Measurements from ENCODE around the gene MAP4.
"Not testable (repeated sequence)": the region's sequence is repeated elsewhere in the genome, so short reads cannot be mapped to it uniquely, and the experiment has no call there.

MAP4 gene, protein sequence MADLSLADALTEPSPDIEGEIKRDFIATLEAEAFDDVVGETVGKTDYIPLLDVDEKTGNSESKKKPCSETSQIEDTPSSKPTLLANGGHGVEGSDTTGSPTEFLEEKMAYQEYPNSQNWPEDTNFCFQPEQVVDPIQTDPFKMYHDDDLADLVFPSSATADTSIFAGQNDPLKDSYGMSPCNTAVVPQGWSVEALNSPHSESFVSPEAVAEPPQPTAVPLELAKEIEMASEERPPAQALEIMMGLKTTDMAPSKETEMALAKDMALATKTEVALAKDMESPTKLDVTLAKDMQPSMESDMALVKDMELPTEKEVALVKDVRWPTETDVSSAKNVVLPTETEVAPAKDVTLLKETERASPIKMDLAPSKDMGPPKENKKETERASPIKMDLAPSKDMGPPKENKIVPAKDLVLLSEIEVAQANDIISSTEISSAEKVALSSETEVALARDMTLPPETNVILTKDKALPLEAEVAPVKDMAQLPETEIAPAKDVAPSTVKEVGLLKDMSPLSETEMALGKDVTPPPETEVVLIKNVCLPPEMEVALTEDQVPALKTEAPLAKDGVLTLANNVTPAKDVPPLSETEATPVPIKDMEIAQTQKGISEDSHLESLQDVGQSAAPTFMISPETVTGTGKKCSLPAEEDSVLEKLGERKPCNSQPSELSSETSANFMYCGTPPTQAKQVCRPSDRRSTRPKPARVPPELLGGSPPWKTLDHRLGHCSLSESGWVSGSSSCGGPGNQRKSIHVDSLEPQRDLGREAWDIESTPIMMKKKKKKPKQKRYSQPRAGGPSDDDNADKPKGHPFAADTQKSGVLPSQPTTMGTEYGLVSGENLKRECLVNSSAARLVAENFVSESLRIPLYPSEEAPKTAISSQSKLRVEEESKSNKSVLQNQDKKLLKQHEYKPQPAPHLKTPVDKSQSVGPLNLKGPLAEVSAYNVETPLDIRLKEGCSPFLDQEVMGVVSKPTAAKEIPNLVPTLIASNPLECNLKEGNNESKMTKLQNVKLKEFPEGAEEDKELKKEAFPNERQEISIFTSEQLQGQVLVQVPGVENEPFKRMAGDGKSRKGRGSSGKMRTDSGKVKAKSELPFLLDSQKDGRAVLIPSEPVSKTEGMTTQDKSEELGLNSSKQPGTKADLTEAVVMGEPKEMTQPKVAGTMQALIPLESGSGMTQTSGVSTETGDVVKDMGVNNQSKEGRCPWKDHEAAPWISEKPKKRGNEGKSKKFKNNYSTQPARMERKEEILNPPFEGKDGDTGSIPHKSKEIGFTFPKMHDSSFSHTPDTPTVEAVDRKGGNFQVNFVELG (N-terminal part only)

DNA sequence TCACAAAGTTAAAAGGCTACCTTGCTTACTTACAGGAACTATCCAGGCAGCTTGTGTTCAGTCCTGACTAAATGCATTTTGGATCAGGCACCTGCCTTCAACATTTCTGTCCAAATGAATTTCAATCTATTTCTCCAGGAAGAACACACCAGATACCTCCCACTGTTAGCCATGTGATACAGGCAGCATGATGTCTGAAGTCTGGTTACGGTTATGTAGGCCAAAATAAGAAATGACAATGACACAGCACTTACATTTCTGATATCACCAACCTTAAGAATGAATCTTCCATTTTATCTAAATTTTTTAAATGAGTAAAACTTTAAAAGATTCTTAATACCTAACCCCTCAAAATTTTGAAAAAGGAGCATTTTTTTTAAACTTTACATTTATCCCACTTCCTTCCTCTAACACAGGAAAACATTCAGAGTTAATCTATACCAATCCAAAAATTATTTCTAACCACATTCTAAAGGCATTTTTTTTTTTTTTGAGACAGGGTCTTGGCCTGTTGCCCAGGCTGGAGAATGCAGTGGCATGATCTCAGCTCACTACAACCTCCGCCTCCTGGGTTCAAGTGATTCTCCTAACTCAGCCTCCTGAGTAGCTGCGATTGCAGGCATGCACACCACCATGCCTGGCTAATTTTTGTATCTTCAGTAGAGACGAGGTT is at the start of gene MAP4:
TSS of gene MAP4 (minus strand) at position 116 of the 673 bp plus-strand sequence. CDS start 17,556 bp downstream, outside the sequence.
- DNase-seq (no peak), ATAC-seq (no peak)

DNA sequence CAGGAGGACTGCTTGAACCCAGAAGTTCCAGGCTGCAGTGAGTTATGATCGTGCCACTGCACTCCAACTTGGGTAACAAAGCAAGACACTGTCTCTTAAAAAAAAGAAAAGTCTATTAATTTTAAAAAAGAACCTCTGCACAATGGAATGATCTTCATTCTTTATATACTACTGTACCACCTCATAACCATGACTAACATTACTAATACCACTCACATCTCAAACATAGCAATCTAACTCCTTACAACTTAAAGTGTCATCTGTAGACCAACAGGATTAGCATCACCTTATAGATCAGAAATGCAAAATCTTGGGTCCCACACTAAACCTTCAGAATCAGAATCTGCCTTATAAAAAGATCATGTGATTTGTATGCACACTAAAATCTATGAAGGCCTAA is 48.8 kb upstream of the MAP4 start:
- no peak for ATAC-seq
- DNase-seq: no peak

DNA sequence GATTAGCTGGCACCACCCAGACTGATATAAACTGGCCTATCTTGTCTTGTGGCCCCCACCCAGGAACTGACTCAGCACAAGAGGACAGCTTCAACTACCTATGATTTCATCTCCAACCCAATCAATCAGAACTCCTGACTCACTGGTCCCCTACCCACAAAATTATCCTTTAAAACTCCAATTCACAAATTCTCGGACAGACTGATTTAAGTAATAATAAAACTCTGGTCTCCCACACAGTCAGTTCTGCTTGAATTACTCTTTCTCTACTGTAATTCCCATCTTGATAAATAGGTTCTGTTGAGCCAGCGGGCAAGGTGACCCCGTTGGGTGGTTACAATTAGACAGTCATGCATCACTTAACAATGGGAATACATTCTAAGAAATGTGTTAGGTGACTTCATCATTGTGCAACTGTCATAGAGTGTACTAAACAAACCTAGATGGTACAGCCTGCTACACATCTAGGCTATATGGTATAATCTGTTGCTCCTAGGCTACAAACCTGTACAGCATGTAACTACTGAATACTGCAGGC is 48.1 kb upstream of the MAP4 start:
- DNase-seq: no peak
- no peak for ATAC-seq

DNA sequence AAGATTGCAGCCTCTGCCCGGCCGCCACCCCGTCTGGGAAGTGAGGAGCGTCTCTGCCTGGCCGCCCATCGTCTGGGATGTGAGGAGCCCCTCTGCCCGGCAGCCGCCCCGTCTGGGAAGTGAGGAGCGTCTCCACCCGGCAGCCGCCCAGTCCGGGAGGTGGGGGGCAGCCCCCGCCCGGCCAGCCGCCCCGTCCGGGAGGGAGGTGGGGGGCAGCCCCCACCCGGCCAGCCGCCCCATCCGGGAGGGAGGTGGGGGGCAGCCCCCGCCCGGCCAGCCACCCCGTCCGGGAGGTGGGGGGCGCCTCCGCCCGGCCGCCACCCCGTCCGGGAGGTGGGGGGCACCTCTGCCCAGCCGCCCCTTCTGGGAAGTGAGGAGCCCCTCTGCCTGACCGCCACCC is 45.4 kb upstream of the MAP4 start:
- DNase-seq, ATAC-seq: not testable (repeated sequence)

DNA sequence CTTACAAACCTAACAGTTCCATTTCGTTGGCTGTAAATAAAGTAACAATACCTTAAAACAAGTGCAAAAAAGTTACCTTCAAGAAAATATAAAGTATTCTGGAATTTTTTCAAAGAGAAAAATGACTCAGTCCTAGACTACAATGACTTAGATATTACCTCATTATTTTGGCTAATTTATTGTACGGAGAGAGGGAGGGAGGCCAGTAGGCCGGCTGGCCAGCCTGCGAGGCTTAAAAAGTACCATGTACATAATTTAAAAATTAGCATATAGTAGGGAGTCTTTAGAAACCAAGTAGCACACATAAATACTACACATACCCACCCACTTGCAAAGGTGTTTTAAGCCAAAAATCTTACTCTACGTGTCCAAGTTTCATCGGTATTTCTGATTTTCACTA is 41.9 kb upstream of the MAP4 start:
- no peak for DNase-seq
- ATAC-seq: no peak

DNA sequence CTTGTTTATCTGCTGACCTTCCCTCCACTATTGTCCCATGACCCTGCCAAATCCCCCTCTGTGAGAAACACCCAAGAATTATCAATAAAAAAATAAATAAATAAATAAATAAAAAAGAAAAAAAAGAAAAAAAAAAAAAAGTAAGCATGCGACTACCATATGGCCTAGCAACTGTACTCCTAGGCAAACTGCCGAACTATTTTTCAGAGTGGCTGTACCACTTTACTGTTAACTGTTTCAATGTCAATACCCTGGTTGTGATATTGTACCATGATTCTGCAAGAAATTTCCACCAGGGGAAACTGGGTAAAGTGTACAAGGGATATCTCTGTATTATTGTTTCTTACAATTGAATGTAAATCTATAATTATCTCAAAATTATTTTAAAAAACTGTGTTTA is 41.3 kb upstream of the MAP4 start:
- no peak for ATAC-seq
- DNase-seq: no peak

DNA sequence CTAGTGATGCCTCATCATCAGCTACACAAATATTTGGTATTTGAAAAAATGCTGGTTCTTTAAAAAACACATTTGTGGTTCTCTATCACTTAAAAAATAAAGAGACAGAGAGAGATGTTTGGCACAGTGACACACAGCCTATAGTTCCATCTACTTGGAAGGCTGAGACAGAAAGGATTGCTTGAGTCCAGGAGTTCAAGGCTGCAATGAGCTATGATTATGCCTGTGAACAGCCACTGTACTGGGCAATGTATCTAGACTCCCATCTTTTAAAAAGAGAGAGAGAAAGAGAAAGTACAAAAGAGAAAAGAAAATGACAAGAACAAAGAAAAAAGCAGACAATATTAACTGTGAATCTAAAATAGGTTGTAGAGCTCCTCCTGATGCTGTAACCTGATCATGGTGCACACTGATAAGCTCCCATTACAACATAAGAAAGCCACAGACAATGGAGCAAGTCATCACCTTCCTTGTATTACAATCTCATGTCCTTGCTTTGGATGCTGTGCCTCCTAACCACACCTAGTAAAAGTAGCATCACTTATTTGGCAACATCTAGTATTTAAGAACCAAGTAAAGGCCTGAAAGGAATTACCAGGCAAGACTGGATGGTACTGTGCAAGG is 31.7 kb upstream of the MAP4 start:
- no peak for ATAC-seq
- DNase-seq: no peak

DNA sequence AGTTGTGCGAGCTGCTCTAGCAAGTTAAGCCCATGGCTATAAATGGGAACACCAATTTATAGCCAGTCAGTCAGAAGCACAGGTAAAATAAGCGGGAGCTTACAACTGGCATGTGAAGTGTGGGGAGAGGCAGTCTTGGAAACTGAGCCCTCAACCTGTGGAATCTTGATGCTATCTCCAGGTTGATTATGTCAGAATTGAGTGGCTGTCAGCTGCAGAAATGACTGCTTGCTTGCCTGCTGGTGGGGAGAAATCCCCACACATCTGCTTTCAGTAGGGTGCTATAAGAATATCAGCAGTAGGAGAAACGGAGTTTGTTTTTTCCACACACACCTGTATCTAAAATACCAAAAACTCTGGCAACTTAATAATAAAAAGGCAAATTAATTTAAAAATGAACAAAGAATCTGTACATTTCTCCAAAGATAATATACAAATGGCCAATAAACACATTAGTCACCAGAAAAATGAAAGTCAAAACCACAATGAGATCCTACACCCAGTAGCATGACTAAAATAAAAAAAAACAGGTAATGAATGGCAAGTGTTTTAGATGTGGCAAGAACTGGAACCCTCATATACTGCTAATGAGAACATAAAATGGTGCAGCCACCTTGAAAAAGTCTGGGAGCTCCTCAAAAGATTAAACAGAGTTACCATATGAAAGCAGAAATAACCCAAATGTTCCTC is 26.0 kb upstream of the MAP4 start:
- ATAC-seq (peak; percentile 55), DNase-seq (no peak)

DNA sequence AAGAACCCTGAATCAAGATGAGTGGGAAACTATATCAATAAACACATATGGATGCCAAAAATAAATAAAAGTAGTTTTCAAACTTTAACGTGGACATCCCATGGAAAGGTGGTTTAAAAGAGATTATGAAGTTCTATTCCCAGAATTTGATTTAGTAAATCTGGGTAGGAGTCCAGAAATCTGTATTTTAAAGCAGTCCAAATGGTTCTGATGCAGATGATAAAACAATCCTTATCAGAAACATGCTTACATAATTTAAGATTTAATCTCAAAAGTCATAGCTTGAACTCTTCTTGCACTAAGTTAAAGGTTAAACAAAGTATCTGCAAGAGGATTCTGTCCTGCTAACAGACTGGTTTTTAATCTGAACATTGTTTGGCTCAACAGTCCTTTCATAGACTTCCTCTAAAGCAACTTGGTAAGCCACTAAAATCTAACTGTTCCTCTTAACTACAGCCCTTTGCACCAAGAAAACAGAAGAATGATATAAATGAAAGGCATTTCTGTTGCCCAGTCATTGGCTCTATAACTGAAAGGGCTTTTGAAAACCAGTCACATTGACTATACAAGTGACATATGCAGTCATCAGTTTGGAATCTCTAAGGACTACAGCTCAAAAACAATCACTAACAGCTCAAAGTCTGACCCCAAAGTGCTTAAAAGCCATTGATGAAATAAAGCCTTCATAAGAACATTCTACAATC is 23.4 kb upstream of the MAP4 start:
- no peak for ATAC-seq

DNA sequence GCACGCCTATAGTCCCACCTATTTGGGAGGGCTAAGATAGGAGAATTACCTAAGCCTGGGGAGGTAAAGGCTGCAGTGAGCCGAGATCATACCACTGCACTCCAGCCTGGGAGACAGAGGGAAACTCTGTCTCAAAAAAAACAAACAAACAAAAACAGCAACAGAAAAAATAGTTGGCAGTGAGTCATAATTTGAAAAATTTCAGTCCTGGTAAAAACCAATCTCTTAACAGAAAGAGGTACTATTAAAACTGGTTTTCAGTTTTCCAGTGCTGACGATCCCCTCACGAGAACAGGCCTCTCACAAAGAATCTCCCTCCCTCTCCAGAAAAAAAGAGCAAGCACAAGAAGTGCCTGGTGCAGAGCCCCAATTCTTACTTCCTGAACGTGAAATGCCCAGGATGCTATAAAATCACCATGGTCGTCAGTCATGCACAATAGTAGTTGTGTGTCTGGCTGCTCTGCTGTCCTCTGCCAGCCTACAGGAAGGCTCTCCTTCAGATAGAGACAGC is 22.8 kb upstream of the MAP4 start:
- DNase-seq (no peak), ATAC-seq (no peak)

More for the DNA sequence above, 23.4 kb upstream of the MAP4 start:
- DNase-seq: no peak

DNA sequence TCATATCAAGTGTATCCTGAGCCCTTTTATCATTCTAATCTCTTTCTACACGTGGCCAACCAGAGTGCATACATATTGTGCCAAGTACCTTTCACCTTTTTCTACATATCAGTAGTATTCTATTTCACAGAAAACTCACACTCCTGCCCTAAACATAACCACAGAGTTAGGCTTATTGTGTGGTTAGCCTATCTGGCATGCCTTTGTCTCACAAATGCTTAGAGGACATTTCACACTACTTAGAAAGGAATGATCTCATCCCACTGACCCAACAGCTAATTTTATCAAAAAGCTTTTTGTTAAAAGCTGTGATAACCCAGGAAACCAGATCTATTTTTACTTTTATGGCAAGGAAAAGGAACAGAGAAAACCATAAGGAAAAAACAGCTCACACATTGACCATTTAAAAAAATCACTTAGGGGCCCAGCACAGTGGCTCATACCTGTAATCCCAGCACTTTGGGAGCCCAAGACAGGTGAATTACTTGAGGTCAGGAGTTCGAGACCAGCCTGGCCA is 17.8 kb upstream of the MAP4 start:
- peak; percentile 55 for ATAC-seq

DNA sequence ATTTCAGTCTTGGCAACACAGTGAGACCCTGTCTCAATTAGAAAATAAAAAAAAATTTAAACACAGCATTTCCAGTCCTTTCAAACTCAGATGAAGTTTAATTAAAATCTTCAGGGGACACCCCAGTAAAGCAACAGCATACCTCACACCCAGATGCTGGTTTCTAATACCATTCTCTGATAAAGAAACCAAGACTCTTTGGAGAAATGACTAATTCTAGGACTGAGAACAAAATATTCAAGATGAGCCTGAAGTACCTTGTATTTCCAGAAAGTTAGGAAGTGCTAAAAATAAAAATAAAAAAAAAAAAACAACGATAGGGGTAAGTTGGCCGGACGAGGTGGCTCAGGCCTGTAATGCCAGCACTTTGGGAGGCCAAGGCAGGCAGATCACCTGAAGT is 14.0 kb upstream of the MAP4 start:
- ATAC-seq (no peak), DNase-seq (no peak)

More for the DNA sequence above, 17.8 kb upstream of the MAP4 start:
- DNase-seq: no peak

DNA sequence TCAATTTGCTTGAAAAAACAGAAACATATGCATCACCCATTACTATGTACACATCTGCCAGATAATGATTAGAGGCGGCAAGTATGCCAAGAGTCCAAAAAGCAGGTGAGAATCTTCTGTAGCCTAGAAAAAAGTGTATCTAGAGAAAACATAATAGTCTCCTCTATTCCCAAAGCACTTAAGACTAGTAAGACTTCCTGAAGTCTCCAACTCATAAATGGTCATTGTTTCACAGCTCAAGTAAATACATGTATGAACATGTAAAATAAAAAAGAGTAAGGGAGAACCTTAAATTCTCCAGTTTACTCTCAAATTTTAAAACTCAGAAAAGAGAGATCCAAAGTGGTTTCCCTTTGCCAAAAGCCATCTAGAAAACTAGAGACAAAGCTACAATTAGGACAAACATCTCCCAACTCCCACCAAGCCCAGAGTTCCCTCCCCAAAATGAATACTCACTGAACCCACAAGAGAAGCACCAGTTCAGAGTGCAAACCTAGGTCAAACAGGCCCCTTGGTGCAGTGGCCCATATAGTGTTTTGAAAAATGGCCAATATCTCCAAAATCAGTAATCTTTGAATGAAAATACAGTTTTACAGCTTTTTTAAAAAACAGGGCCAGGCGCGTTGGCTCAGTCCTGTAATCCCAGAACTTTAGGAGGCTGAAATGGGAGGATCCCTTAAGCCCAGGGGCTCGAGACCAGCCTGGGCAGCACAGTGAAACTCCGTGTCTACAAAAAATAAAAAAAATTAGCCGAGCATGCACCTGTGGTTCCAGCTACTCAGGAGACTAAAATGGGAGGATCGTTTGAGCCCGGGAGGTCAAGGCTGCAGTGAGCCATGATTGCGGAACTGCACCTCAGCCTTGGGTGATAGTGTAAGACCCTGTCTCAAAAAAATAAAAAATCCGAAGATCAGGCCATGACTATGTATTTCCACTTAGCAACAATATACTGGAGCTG is 11.0 kb upstream of the MAP4 start:
- ATAC-seq: no peak
- DNase-seq: no peak

DNA sequence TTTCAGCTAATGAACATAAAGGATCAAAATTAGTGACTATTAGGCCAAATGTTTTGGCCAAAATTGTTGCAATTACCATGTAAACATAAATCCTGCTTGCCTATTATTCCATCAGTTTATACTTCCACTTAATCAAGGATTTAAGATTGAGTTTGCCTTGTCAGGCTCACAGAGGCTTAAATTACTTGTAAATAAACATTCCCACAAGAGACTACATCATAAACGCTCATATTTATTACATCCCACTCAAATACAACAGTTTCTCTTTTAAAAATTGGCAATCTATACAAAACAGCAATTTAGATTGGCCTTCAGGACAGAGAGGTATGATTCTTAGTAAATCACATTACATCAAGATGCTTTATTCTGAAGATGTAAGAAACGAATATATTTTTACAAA is 9.9 kb upstream of the MAP4 start:
- DNase-seq: no peak
- ATAC-seq: no peak

DNA sequence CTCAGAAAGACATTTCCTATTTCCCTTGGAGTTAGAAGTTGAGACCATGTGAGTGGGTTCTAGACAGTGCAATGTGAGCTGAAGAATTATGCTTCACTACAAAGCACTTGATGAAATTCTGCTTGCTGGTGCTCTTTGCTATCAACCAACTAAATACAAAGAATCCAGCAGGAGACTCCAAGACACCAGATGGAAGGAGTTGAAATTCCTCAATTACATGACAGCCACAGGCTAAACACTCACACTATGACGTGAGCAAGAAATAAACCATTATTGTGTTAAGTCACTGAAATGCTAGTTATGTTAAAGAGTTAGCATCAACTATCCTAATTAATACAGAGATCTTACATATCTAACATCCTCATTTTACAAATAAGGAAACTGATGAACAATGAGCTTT is 8.2 kb upstream of the MAP4 start:
- ATAC-seq: no peak

DNA sequence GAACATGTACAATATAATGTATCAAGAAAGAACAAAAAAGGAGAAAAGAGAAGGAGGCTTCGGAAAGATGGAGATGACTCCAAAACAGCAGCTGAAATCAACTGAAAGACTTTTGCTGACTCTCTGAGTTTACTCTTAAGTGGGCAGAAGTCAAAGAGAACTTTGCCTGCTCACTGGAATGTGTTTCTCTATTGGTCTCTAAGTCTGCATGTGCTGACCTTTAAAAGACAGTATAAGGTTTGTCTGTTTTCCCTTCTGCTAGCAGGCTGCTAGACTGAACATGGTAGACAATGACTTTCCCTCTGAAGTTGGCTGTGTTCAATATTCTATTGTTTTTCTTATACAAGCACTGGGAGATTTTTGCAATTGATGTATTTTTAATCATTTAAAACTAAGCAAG is 7.2 kb upstream of the MAP4 start:
- DNase-seq: no peak
- no peak for ATAC-seq

More for the DNA sequence above, 8.2 kb upstream of the MAP4 start:
- DNase-seq: no peak

DNA sequence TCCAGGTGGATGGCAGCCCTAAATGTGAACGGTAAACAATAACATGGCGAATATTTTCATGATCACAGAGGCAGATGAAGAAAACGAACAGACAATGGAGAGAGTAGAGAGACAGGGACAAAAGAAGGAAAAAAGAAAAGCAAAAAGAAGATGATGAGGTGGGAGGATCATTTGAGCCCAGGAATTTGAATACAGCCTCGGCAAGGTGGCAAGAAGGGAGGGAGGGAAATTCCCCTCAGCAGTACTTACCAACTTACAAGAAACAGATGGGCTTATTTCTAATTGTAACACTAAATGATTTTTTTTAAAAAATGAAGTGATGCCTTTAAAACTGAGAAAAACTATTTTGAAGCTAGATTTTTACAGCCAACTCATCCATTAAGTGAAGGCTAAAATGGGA is 6.0 kb upstream of the MAP4 start:
- no peak for ATAC-seq
- no peak for DNase-seq

DNA sequence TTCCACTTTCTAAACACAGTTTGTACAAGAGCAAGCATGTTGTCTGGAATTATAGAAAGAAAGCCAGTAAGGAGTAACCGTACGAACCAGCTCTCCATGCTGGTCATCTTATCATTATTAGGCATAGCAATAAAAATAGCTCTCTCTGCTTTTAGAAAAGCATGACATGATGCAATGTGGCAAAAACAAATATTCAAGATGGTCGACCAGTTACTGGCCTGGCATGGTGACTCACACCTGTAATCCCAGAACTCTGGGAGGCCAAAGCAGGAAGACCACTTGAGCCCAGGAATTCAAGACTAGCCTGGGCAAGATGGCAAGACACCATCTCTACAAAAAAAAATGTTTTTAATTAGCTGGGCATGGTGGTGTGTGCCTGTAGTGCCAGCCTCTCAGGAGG is 2.6 kb upstream of the MAP4 start:
- ATAC-seq (no peak), DNase-seq (no peak)

Measured in stimulated activated naive CD8-positive, alpha-beta T cell treated with anti-CD3 and anti-CD28 coated beads, Interleukin-15, Interleukin-2, amounts not matched to agents 100 U/mL and 50 U/mL, for 24 hours (primary cell).